ENCODE data around the gene MYO9A.

The MYO9A gene, protein sequence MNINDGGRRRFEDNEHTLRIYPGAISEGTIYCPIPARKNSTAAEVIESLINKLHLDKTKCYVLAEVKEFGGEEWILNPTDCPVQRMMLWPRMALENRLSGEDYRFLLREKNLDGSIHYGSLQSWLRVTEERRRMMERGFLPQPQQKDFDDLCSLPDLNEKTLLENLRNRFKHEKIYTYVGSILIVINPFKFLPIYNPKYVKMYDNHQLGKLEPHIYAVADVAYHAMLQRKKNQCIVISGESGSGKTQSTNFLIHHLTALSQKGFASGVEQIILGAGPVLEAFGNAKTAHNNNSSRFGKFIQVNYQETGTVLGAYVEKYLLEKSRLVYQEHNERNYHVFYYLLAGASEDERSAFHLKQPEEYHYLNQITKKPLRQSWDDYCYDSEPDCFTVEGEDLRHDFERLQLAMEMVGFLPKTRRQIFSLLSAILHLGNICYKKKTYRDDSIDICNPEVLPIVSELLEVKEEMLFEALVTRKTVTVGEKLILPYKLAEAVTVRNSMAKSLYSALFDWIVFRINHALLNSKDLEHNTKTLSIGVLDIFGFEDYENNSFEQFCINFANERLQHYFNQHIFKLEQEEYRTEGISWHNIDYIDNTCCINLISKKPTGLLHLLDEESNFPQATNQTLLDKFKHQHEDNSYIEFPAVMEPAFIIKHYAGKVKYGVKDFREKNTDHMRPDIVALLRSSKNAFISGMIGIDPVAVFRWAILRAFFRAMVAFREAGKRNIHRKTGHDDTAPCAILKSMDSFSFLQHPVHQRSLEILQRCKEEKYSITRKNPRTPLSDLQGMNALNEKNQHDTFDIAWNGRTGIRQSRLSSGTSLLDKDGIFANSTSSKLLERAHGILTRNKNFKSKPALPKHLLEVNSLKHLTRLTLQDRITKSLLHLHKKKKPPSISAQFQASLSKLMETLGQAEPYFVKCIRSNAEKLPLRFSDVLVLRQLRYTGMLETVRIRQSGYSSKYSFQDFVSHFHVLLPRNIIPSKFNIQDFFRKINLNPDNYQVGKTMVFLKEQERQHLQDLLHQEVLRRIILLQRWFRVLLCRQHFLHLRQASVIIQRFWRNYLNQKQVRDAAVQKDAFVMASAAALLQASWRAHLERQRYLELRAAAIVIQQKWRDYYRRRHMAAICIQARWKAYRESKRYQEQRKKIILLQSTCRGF (N-terminal part only)

DNA sequence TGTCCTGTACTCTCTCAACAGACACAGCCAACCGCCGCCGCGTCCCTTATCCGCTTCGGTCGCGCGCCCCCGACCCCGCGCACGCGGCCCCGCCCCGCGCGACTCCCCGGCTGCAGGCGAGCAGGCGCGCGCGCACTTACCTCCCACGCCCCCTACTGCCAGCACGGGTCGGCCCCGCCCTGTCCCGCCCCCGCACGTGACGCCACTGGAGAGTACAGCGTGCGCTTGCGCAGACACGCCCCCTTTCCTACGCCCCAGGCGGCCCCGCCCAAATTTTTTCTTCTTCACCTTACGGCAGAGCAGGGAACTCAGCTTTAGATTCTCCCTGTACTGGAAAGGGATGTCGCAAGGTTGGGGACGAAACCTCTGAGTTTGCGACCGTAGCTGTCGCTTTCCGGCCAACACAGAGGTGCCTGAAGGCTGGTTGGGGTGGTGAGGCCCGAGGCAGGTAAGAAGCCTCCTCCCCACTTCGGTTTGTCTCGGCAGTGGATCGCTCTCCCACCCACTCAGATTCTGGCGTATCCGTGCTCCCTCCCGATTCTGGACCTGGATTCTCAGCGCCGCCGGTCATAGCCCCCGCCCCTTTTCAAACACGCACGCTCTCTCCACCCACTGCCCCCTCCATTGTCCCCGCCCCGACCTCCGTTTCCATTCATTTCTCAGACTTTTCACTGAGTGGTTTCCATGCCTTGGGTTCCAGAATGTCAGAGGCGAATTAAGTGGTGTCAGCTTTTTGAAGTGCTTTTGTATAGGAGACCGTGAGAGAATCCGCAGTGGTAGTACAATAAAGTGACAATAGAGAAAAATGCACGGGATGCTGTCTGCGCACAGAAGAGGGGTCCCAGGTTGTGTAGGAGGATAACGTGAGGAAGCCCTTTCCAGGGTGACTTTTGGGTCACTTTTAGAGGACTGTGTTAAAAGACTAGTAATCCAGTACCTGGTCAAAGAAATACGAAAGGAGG lies at the start of gene MYO9A, which contains the start of gene SENP8:
MYO9A (minus strand) TSS at position 134 of the 962 bp plus-strand sequence. CDS start 71,587 bp downstream, outside the sequence.
SENP8 (plus strand) TSS at position 387 of the 962 bp plus-strand sequence. CDS start 21,221 bp downstream, outside the sequence.
- DNase-seq (ENCODE audit: low read depth): peak; percentile 99

DNA sequence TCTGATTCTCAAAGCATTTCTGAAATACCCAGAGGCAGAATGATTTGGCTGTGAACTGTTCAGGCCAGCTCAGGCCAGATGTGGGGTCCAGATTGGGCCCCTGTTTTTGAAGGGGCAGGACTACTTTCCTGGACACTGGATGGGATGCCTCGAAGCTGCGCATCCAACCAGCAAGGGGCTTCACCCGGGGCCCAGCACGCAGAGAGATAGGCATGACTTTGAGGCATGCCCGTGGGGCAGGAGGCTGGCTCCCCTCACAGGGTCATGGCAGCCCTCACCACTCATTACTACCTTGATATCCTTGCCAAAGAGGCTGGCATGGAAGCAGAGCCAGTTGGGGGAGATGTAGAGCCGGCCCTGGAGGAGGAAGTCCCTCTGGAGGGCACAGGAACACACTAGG lies 49.5 kb upstream of the MYO9A start:
- DNase-seq (ENCODE audit: low read depth): no peak

DNA sequence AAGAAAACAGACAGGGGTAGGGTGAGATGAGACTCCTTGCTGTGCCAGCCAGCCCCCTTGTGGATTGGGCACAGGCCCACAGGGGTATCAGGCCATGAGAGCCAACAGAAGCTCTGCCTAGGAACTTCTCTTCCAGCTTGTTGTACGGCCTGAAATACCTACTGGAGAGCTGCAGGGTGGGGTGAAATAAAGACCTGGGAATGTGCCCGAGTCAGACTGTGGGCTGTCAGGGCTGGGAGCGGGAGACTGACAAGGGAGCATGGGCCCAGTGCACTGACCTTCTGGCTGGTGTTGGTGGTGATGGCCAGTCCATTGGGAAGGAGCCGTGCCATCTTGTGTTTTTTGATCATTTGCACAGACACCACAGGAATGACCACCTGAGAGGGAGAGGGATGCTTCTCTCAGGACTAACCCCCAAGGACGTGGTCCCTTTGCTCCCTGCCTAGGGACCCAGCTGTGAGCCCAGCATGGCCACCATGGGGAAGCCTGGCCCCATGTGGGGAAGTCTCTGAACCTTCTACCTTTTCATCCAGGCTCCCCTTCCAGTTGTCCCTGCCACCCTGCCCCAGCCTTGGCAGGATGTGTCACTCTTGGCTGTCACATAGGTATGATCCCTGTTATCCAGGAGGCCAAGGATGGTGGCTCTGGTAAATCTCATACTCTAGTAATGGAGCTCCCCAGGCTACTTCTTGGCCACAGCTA lies 48.9 kb upstream of the MYO9A start:
- no peak for DNase-seq (ENCODE audit: low read depth)

DNA sequence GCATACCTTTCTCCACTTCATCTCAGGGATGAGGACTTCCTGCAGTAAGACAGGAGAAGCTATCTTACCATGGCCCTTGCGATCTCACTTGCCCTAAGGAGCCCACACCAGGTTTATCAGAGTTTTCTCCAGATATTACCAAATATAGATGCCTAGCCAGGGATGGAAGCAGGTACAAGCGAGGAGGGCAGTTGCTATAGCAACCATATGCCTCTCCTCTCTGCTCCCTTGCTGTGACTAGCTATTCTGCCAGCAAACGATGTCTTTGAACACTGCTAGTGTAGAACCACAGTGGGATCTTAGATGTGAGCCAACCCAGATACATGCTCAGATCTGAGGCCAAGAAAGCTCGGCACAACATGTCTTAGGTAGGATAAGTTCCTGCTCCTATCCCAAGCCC lies 45.8 kb upstream of the MYO9A start:
- DNase-seq (ENCODE audit: low read depth): no peak

DNA sequence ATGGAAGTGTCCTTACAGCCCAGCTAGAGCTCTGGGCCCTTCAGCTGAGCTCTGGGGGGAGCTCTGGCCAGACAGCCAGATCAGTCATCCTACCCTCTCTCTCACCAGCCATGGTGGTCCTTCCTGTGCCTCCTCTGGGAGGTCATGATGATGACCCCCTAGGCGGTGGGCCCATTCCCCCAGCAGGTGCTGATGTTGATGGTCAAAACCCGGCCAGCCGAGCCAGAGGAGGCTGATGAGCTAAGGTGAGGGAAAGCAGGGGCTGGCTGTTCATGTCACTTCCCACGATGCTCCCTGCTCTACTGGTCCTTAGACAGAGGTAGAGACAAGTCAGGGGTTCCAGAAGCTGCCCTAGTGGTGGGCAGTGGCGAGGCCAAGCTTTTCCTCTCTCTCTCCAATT lies 44.6 kb upstream of the MYO9A start:
- no peak for DNase-seq (ENCODE audit: low read depth)

DNA sequence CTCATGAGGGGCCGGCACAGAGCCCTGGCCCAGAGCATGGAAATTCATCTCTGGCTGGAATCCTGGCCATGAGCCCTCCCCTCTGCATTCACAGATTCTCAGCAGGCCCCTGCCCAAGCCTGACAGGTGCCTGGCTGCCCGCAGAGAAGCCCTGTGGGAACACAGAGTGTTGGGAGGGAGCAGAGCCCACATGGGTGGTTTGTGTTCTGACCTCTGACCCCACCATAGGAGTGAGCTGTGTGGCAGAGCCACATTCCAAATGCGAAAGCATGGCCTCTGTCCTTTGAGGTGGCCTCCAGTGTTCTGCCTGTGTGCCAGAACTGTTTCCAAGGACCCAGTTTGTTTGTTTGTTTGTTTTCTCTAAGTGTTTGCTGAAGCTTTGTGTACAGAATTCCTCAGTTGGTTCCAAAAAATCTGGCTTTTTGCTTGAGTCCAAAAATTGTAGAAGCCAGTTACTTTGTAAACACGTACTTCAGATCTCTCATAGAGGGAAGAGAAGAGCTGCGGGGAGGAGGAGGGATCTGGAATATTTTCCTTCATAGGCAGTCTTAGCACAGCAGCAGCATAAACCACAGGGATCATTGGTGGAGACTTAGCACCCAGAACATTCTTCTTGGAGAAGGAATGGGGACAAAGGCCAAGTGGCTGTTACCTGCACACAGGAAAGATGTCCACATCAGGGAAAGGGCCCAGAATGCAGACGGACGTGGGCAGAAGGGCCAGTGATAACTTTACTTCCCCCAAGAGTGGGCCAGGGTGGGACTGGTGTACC lies 43.6 kb upstream of the MYO9A start:
- no peak for DNase-seq (ENCODE audit: low read depth)

DNA sequence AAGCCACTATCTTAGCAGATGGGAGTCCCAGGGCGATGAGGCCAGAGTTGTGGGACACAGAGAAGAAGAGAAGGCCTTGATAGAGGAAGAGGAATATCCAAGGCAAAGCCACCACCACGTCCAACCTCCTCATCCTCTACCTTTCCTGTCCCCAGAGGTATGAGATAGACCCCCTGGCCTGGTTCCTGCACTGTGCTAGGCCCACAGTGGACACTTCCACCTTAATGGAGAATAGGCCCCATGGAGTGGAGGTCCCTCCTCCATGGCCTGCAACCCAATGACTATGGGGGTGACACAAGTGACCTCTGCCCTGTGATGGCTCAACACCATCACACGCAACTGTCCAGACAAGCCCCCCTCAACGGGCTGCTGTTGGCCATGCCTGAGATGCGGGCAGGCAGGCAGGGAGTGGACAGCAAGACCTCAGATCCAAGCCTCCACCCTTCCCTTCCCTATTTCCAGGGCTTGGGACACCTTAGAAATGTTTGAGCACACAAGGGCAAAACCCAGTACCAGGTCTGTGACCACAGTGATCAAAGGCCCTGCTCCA lies 42.8 kb upstream of the MYO9A start:
- DNase-seq (ENCODE audit: low read depth): no peak

DNA sequence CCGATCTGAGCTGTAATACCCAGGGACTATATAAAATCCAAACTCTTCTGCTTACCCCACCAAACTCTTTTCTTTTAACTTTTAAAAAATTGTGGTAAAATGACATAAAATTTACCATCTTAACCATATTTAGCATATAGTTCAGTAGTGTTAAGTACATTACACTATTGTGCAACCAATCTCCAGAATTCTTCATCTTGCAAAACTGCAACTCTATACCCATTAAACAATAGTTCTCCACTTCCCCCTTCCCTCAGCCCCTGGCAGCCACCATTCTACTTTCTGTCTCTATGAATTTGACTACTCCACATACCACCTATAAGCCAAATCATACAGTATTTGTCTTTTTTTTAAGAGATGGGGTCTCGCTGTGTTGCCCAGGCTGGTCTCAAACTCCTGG lies 39.0 kb upstream of the MYO9A start:
- no peak for DNase-seq (ENCODE audit: low read depth)

DNA sequence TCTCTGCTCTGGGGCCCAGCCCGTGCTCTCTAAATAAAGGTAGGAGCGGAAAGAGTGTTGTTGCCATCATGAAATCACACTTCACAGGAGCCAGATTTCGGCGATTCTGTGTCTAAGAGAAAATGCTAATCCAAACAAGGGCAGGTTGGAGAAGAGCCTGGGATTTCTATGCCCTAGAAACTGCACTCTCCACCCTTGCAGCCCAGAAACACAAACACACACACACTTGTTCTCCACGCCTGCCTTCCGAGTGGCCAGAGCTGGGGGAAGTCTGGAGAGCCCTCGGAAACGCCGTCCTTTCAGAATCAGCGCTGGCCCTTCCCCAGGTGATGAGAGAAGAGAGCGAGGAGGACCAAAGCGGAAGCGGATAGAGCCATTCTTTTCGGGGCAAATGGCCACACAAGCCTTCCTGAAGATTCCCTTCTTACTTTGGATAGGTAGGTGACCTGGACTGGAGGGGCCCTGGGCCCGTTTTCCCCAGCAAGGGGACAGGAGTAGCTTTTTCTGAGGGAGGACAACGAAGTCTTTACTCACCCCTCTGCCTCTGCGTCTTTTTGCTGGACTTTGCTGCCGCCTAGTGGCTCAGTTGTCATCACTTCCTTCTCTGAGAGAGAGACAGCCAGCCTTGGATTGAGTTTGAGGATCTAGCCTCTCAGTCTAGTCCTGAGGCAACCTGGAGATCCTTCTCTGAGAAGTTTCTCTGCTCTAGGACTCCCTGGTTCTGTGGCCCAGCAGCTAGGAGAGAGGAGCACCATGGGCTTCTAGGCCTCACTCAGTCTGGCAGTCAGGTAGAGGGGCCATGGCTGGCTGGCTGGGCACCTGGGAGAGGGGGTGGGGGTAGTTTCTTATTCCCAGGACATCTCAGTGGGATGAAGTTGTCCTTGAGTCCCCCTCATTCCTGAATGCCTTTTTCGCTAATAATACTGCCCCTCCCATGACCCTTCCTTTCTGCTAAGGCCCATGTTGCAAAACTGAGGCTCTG lies 38.0 kb upstream of the MYO9A start:
- peak; percentile 71 for DNase-seq (ENCODE audit: low read depth)

DNA sequence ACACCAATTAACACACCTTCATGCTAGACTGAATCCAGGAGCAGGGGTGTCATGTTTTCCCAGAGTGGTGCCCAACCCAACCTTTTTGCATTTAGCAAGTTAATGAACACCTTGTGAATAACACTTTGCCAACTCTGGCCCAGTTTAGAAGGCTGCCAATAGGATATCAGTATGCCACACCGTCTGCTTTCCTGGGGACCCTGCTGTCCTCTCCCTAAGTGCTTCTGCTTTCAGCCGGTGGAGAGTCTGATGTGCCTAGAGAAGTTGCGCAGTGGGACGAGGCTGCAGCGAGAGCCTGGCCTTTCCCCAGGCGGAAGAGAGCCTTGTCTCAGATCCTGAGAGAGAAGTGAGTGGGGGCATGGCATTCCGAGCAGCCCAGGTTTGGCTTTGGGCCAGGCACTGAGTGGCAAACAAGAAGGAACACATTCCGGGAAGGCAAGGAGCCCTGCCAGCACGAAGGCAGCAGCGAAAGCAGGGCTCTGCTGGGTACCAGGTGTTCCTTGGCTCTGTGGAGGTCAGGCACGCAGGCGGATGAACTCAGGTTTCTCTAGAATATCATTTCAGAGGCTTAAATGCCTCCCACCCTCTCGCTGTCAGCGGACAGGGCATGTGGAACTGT lies 37.2 kb upstream of the MYO9A start:
- DNase-seq (ENCODE audit: low read depth): no peak

DNA sequence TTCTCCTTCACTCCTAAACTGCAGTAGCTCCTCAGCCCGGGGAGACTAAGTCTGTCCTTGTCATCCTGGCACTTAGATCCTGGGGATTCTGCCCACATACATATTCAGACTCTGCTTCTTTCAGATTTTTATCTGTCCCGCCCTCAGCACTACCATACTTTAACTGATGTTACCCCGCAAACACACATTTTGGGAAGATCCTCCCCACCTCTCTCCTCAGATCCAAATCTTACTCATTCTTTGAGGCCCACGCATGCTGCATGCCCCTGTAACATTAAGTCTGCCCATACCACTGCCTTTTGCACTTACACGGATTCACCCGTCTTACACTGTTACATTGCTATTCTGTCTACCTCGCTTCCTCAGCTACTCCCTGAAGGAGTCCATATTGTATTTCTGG lies 36.4 kb upstream of the MYO9A start:
- no peak for DNase-seq (ENCODE audit: low read depth)

DNA sequence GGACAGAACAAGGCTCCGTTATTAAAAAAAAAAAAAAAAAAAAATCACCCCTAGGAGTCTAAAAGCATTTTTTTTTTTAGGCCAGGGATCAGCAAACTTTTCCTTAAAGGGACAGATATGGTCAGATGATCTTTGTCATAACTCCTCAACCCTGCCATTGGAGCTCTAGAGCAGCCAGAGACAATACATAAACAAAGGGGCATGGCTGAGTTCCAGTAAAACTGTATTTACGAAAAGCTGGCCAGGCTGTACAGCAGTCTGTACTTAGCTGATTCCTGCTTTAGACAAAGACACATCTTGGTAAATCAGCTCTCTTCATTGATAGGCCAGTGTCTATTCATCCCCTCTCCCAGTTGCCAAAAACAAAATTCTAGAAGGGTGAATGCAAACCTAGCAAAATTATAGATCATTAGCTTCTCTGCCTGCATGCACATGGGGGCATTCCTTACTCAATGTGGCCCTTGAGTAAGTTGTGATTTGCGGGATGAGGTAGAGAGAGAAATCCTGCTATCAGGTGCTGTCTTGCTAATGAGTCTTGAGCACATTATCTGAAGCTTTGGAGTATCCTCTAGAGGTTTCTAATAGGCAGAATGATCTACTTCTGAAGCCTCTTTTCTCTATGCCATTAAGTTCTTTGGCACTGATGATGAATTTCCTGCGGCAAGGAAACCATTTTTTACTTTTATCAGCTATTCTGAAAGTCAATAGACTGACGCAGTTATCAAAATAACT lies 35.5 kb upstream of the MYO9A start:
- no peak for DNase-seq (ENCODE audit: low read depth)

DNA sequence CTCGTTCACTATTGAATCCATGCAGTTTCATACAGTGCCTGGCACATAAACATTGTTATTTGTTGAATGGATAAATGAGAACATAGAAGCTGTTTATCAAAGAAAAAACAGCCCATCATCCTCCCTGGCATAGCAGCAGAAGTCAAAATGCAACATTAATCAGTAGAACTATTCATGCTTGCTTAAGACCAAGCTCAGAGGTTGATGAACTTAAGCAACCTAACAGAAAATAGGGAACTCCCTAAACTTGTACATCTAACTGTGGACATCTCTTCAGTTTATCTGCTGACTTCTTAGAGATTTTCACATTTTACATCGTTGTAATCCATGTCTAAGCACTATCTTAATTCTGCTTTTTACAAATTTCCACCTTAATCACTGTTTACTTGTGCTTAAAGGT lies 29.5 kb upstream of the MYO9A start:
- no peak for DNase-seq (ENCODE audit: low read depth)

DNA sequence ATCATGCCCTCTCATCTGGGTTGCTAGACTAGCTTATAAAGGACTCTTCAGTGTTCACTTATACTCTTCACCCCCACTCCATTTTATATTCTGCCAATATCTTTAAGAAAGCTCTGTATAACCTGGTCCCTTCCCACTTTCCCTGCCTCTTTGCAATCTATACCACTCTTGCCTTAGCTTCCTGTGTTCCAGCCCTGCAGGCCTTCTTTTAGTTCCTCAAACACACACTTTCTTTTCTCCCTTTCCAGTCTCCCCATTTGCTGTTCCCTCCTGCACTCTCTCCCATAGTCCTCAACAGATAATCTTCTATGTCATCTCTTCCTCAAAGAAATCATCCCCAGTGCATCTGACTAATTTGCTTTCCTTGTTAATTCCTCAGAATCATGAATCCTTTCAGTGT lies 29.0 kb upstream of the MYO9A start:
- DNase-seq (ENCODE audit: low read depth): no peak

DNA sequence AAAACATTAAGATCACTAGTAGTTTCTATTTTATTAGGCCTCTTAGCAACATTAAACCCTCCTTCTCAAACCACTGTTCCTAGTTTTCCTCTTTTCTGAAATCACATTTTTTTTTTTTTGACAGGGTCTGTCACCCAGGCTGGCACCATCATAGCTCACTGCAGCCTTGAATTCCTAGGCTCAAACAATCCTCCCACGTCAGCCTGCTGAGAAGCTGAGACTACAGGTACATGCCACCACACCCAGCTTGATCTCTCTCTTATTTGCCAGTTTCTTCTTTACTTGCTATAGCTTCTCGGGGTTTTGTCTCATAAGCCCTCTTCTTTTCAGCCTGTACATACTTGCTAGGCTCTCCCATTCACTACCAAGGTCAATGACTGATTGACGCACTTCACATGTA lies 28.3 kb upstream of the MYO9A start:
- no peak for DNase-seq (ENCODE audit: low read depth)

DNA sequence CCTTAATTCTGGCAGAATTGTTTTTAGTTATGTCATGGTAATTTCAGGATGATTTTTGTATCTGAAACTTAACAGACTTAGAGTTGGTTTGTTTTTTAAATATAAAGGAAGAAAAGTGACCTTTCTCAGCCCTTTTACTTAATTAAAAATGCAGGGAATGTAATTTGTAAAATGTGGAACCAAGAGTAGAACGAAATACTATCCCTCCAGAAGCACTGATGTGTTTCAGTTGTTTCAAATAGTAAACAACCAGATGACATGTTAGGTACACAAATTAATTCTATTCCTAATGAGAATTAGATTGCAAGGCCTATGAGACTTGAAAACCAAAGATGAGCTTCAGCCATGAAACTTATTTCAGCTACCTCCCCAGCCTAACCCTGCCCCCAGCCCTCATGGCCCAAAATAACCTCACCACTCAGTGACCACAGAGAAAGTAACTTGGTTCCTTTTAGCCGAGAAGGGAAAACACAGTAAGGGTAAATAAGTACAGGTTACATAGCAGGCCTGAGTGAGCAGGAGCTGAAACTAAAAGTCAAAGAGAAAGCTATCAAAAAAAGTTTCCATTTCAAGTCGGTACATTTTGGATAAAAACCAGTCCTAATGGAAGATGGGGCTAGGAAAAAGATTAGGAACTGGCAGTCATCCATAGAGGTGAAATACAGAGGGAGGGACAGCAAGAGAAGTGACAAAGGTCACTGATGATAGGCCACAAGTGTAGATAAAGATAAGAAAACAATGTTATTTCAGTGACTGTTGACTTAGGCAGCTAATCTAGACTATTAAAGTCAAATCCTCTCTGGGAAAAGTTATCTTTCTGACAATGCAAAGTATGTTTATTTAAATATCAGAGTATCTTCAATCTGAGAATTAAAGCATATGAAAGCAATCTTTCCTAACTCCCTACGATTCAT lies 23.5 kb upstream of the MYO9A start:
- no peak for DNase-seq (ENCODE audit: low read depth)
